KMS-11 (cell line): ENCODE measurements around the gene NTN4.
"Not testable (repeated sequence)": the region's sequence is repeated elsewhere in the genome, so short reads cannot be mapped to it uniquely, and the experiment has no call there.

Experiments used
- H2AFZ ChIP-seq: fragments of 200-600 bp; sonication (generic); 2 replicates; pipeline ENCODE4 v1.6.1; 2016; ENCODE audit warnings: antibody characterized with exemption, mixed run types, low read depth
- H3K27ac ChIP-seq: fragments of 200-600 bp; sonication (generic); 2 replicates; pipeline ENCODE4 v1.6.1; 2016; ENCODE audit warnings: mild to moderate bottlenecking, mixed run types
- H3K27me3 ChIP-seq: fragments of 200-600 bp; sonication (generic); 2 replicates; pipeline ENCODE4 v1.6.1; 2017; ENCODE audit warnings: mild to moderate bottlenecking, low read depth, mixed run types, moderate library complexity; ENCODE audit not compliant: insufficient read depth
- H3K36me3 ChIP-seq: fragments of 200-600 bp; sonication (generic); 2 replicates; pipeline ENCODE4 v1.6.1; 2017; ENCODE audit warnings: mild to moderate bottlenecking, mixed run types; ENCODE audit not compliant: insufficient read depth
- H3K4me1 ChIP-seq: fragments of 200-600 bp; sonication (generic); 2 replicates; pipeline ENCODE4 v1.6.1; 2016; ENCODE audit warnings: mild to moderate bottlenecking, low read depth, mixed run types; ENCODE audit not compliant: poor library complexity, severe bottlenecking
- H3K4me2 ChIP-seq: fragments of 200-600 bp; sonication (generic); 2 replicates; pipeline ENCODE4 v1.7.0; 2016; ENCODE audit warnings: mild to moderate bottlenecking, mixed run types
- H3K4me3 ChIP-seq: fragments of 200-600 bp; sonication (generic); IDR thresholded peaks from 2 replicates; pipeline ENCODE4 v1.6.1; 2017; ENCODE audit warnings: low read depth, low read length, mixed read lengths; ENCODE audit not compliant: insufficient read depth
- H3K79me2 ChIP-seq: fragments of 200-600 bp; sonication (generic); 2 replicates; pipeline ENCODE4 v1.6.1; 2016; ENCODE audit warnings: low read depth, mixed run types; ENCODE audit not compliant: insufficient read depth
- H3K9ac ChIP-seq: fragments of 200-600 bp; sonication (generic); 2 replicates; pipeline ENCODE4 v1.6.1; 2016; ENCODE audit warnings: mild to moderate bottlenecking, mixed run types
- H4K20me1 ChIP-seq: fragments of 200-600 bp; sonication (generic); 2 replicates; pipeline ENCODE4 v1.6.1; 2016; ENCODE audit warnings: mild to moderate bottlenecking, mixed run types; ENCODE audit not compliant: insufficient read depth
- CTCF ChIP-seq: fragments of 200-600 bp; sonication (generic); conservative IDR thresholded peaks from 2 replicates; pipeline ENCODE4 v1.6.1; 2017; ENCODE audit warnings: low read depth, mild to moderate bottlenecking, antibody characterized with exemption, low read length, moderate library complexity, mixed read lengths

The NTN4 gene

GRCh38 chr12:95784286-95784685, 6.3 kb downstream of the NTN4 start:
- H3K36me3 ChIP-seq, result no peaks in the 10 kb centered on the region
- no peaks in the 10 kb centered on the region for H3K4me1 ChIP-seq
- H3K9ac ChIP-seq, result no peak overlapping the region
- H3K27me3 ChIP-seq, result no peaks in the 10 kb centered on the region; the same call in 1 of the 2 replicates
- no peak overlapping the region for H3K4me3 ChIP-seq
- no peak for TF ChIP-seq CTCF
- no peak overlapping the region for H2AFZ ChIP-seq
- H3K4me2 ChIP-seq, result no peak overlapping the region
- no peaks in the 10 kb centered on the region for H3K79me2 ChIP-seq
- H4K20me1 ChIP-seq, result no peaks in the 10 kb centered on the region
- H3K27ac ChIP-seq, result no peak overlapping the region

- H3K4me1 ChIP-seq, H3K36me3 ChIP-seq, H3K27me3 ChIP-seq, H4K20me1 ChIP-seq, H3K79me2 ChIP-seq, H3K9ac ChIP-seq, H3K4me3 ChIP-seq, H2AFZ ChIP-seq, H3K27ac ChIP-seq, H3K4me2 ChIP-seq: not testable (repeated sequence)
Observed at GRCh38 chr12:95775466-95775865, 15.1 kb downstream of the NTN4 start.

- Histone ChIP-seq H3K9ac (no peak overlapping the region), H3K27me3 (no peaks in the 10 kb centered on the region), H4K20me1 (no peaks in the 10 kb centered on the region), H3K4me1 (no peaks in the 10 kb centered on the region), H3K27ac (no peak overlapping the region), H3K79me2 (no peaks in the 10 kb centered on the region), H3K4me3 (no peak overlapping the region), H3K36me3 (no peaks in the 10 kb centered on the region), H3K4me2 (no peak overlapping the region), H2AFZ (no peak overlapping the region)
- TF ChIP-seq CTCF, result no peak
Observed at GRCh38 chr12:95774311-95775045, 16.1 kb downstream of the NTN4 start.

- H3K79me2 ChIP-seq, result no peaks in the 10 kb centered on the region
- H3K4me1 ChIP-seq, result no peaks in the 10 kb centered on the region
- no peaks in the 10 kb centered on the region for H3K27me3 ChIP-seq
- no peak overlapping the region for H2AFZ ChIP-seq
- H4K20me1 ChIP-seq, result no peaks in the 10 kb centered on the region
- no peak for TF ChIP-seq CTCF
- H3K4me3 ChIP-seq, result no peak overlapping the region
- H3K27ac ChIP-seq, result no peak overlapping the region
- no peaks in the 10 kb centered on the region for H3K36me3 ChIP-seq
- H3K9ac ChIP-seq, result no peak overlapping the region
- H3K4me2 ChIP-seq, result no peak overlapping the region
Observed at GRCh38 chr12:95773320-95773719, 17.2 kb downstream of the NTN4 start.

GRCh38 chr12:95767703-95768102, 22.9 kb downstream of the NTN4 start:
- no peak overlapping the region for H2AFZ ChIP-seq
- H4K20me1 ChIP-seq, result no peaks in the 10 kb centered on the region
- H3K27ac ChIP-seq, result no peak overlapping the region
- H3K4me2 ChIP-seq, result no peak overlapping the region
- TF ChIP-seq CTCF, result no peak
- no peaks in the 10 kb centered on the region for H3K27me3 ChIP-seq
- H3K4me3 ChIP-seq, result no peak overlapping the region
- H3K36me3 ChIP-seq, result no peaks in the 10 kb centered on the region
- peaks cover 15% of the 10 kb centered on the region for H3K4me1 ChIP-seq
- H3K79me2 ChIP-seq, result no peaks in the 10 kb centered on the region
- no peak overlapping the region for H3K9ac ChIP-seq
